Measurements from ENCODE around the gene RFPL3.
"Not testable (repeated sequence)": the region's sequence is repeated elsewhere in the genome, so short reads cannot be mapped to it uniquely, and the experiment has no call there.

RFPL3 gene

GRCh38 chr22:32357567-32357966 is at the start of gene RFPL3:
Gene RFPL3, plus strand, starts transcription at chr22:32357867. Its CDS starts 205 bp downstream, at chr22:32358072.
- DNase-seq (ENCODE audit: low spot score); in situ Hi-C loops (cut with MboI; ENCODE audit: low pct_unique_long_range_greater_than_20kb, low sequenced_read_pairs, unreplicated experiment): not testable (repeated sequence)

- no peak for DNase-seq (ENCODE audit: low spot score)
- TF ChIP-seq CTCF (IDR thresholded peaks at IDR 0.05; ENCODE audit: extremely low read depth, insufficient read depth, missing control alignments), result no peak
- in situ Hi-C loops (cut with MboI; ENCODE audit: low pct_unique_long_range_greater_than_20kb, low sequenced_read_pairs, unreplicated experiment), result no loop called here
Observed at GRCh38 chr22:32308191-32308590, 49.5 kb upstream of the RFPL3 start.

GRCh38 chr22:32308934-32309333 is 48.7 kb upstream of the RFPL3 start:
- TF ChIP-seq CTCF (IDR thresholded peaks at IDR 0.05; ENCODE audit: extremely low read depth, insufficient read depth, missing control alignments), result no peak
- in situ Hi-C loops (cut with MboI; ENCODE audit: low pct_unique_long_range_greater_than_20kb, low sequenced_read_pairs, unreplicated experiment), result no loop called here
- DNase-seq (ENCODE audit: low spot score), result no peak

GRCh38 chr22:32309585-32310251 is 47.9 kb upstream of the RFPL3 start:
- DNase-seq (ENCODE audit: low spot score), result no peak
- TF ChIP-seq CTCF (IDR thresholded peaks at IDR 0.05; ENCODE audit: extremely low read depth, insufficient read depth, missing control alignments), result no peak
- in situ Hi-C loops (cut with MboI; ENCODE audit: low pct_unique_long_range_greater_than_20kb, low sequenced_read_pairs, unreplicated experiment), result no loop called here

- no peak for DNase-seq (ENCODE audit: low spot score)
- in situ Hi-C loops (cut with MboI; ENCODE audit: low pct_unique_long_range_greater_than_20kb, low sequenced_read_pairs, unreplicated experiment), result no loop called here
- TF ChIP-seq CTCF (IDR thresholded peaks at IDR 0.05; ENCODE audit: extremely low read depth, insufficient read depth, missing control alignments), result no peak
Observed at GRCh38 chr22:32310777-32311176, 46.9 kb upstream of the RFPL3 start.

- no peak for TF ChIP-seq CTCF (IDR thresholded peaks at IDR 0.05; ENCODE audit: extremely low read depth, insufficient read depth, missing control alignments)
- in situ Hi-C loops (cut with MboI; ENCODE audit: low pct_unique_long_range_greater_than_20kb, low sequenced_read_pairs, unreplicated experiment), result no loop called here
- DNase-seq (ENCODE audit: low spot score), result no peak
Observed at GRCh38 chr22:32311551-32312071, 46.1 kb upstream of the RFPL3 start.

- no peak for DNase-seq (ENCODE audit: low spot score)
- no peak for TF ChIP-seq CTCF (IDR thresholded peaks at IDR 0.05; ENCODE audit: extremely low read depth, insufficient read depth, missing control alignments)
- in situ Hi-C loops (cut with MboI; ENCODE audit: low pct_unique_long_range_greater_than_20kb, low sequenced_read_pairs, unreplicated experiment), result no loop called here
Observed at GRCh38 chr22:32312748-32313147, 44.9 kb upstream of the RFPL3 start.

Data from GM13977 (cell line).